GM12892 (cell line): ENCODE results near the gene ENTPD7.

Experiments
- POLR2A ChIP-seq: IDR thresholded peaks from 2 replicates; pipeline ENCODE4 v1.6.1; 2011; ENCODE audit warnings: low read depth, low read length, control low read depth
- POLR2AphosphoS5 ChIP-seq: IDR thresholded peaks from 2 replicates; pipeline ENCODE4 v1.6.1; 2011; ENCODE audit warnings: low read depth, low read length, control low read depth
- TAF1 ChIP-seq: IDR thresholded peaks from 2 replicates; pipeline ENCODE4 v1.6.1; 2011; ENCODE audit warnings: low read depth, mild to moderate bottlenecking, control low read depth, low read length, borderline replicate concordance

DNA sequence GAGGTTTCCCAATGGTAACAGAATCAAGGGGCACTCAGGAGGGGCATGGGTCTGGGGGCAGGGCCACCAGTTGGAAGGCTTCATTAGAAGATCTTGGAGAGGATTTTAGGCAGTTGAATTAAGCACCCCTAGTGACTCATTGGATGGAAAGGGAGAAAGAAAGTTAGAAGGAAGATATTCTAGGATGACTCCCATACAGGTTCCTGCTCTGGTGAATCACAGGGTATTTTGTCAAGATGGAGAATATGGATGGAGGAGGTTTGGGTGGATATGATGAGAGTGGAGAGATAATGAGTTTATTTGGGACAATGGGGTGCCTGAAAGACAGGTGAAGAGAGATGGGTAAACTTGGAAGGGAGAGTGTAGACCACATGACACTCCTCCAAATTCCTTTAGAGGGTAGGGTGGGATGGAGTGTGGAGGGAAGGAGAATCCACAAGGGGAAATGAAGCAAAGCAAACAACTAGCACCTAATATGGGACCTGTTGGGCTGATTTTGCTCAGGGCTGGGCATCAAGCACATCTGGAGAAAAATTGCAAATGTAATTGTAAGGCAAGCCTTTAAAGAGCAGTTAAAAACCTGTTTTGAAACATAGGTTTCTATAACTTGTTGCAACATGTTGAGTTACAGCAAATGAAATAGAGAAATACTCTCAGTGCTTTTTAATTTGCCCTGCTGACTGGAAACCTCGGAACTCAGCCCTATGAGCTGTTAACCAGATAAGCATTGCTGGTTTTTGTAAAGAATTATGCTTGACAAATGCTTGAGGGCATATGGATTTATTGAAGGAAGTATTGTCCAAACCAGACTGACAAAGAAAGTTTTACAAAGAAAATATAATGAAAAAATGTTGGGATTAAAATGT, 2.9 kb upstream of the ENTPD7 start:
- TF ChIP-seq POLR2A, result no peak
- no peak for TF ChIP-seq TAF1
- TF ChIP-seq POLR2AphosphoS5, result no peak
